Mammary epithelial cell (primary cell): ENCODE data around the gene TMEM182.

Experiments
- CTCF ChIP-seq, 2 donors: IDR thresholded peaks in 1 of 2; conservative IDR thresholded peaks in 1 of 2; 2 replicates each; pipeline ENCODE4 v1.5.1; 2011 to 2012; ENCODE audit warnings: inconsistent platforms in 2 of 2, low read length in 2 of 2, mild to moderate bottlenecking in 2 of 2, control low read depth in 1 of 2, low read depth in 1 of 2; ENCODE audit not compliant: insufficient read depth in 1 of 2; ENCODE audit errors: extremely low read depth in 1 of 2
- EZH2 ChIP-seq: IDR thresholded peaks from 2 replicates; pipeline ENCODE4 v1.6.1; 2012; ENCODE audit warnings: low read length, inconsistent platforms, borderline replicate concordance

GRCh38 chr2:102749938-102750337, 11.9 kb upstream of the TMEM182 start:
- TF ChIP-seq CTCF (conservative IDR thresholded peaks at IDR 0.05 in 1 of 2, IDR thresholded peaks at IDR 0.05 in 1 of 2; ENCODE audit: extremely low read depth in 1 of 2, insufficient read depth in 1 of 2, low read depth in 1 of 2, low read length in 2 of 2) (no peak), EZH2 (no peak)
